ENCODE data around the gene NEMF.
"Not testable (repeated sequence)": the region's sequence is repeated elsewhere in the genome, so short reads cannot be mapped to it uniquely, and the experiment has no call there.

The NEMF gene

GRCh38 chr14:49761839-49762551, 90.6 kb downstream of the NEMF start:
- Histone ChIP-seq H3K27ac (ENCODE audit: low read depth, low read length) (no peak overlapping the region), H3K4ac (ENCODE audit: low read depth, low read length) (no peak overlapping the region), H3K4me3 (ENCODE audit: low read depth, low read length) (no peak overlapping the region), H3K23ac (ENCODE audit: low read length) (no peak overlapping the region), H3K36me3 (ENCODE audit: control insufficient read depth in 1 of 2, insufficient read depth in 2 of 2, low read length in 2 of 2) (no peaks in the 10 kb centered on the region), H3K18ac (ENCODE audit: low read length) (no peak overlapping the region), H3K27me3 (ENCODE audit: insufficient read depth, low read length) (no peaks in the 10 kb centered on the region), H3K4me2 (ENCODE audit: low read length) (no peak overlapping the region), H2AFZ (ENCODE audit: insufficient read depth, low read length, poor library complexity) (no peak overlapping the region), H4K91ac (ENCODE audit: low read depth, low read length) (no peak overlapping the region), H4K12ac (ENCODE audit: low read depth, low read length) (no peak overlapping the region), H3K4me1 (ENCODE audit: control insufficient read depth in 1 of 2, insufficient read depth in 2 of 2, low read length in 2 of 2) (no peaks in the 10 kb centered on the region), H4K8ac (ENCODE audit: low read depth, low read length) (no peak overlapping the region), H2AK5ac (ENCODE audit: low read length) (no peak overlapping the region), H3K9ac (ENCODE audit: low read length) (no peak overlapping the region), H2BK5ac (ENCODE audit: low read depth, low read length, poor library complexity) (no peak overlapping the region), H3K14ac (ENCODE audit: low read length) (no peak overlapping the region), H3K9me3 (ENCODE audit: insufficient read depth, low read depth, low read length) (no peaks in the 10 kb centered on the region), H2BK120ac (ENCODE audit: insufficient read depth, low read length, poor library complexity) (no peak overlapping the region), H2BK12ac (ENCODE audit: low read length) (no peak overlapping the region), H3K79me2 (ENCODE audit: control insufficient read depth, insufficient read depth, low read length, poor library complexity) (no peaks in the 10 kb centered on the region), H3K79me1 (ENCODE audit: low read length) (no peaks in the 10 kb centered on the region)
- DNase-seq, result peak in 1 of 2 donors; percentile 51
- WGBS (ENCODE audit: extremely low coverage, insufficient coverage, insufficient read length), result no CpG with 5 or more reads among the region's 6 CpGs

GRCh38 chr14:49755378-49755777, 97.2 kb downstream of the NEMF start:
- DNase-seq, result no peak
- H3K79me2 ChIP-seq (ENCODE audit: control insufficient read depth, insufficient read depth, low read length, poor library complexity), result no peaks in the 10 kb centered on the region
- H2AFZ ChIP-seq (ENCODE audit: insufficient read depth, low read length, poor library complexity), result no peak overlapping the region
- no CpG with 5 or more reads among the region's 3 CpGs for WGBS (ENCODE audit: extremely low coverage, insufficient coverage, insufficient read length)
- no peak overlapping the region for H4K12ac ChIP-seq (ENCODE audit: low read depth, low read length)
- H3K9me3 ChIP-seq (ENCODE audit: insufficient read depth, low read depth, low read length), result no peaks in the 10 kb centered on the region
- H3K14ac ChIP-seq (ENCODE audit: low read length), result no peak overlapping the region
- H3K79me1 ChIP-seq (ENCODE audit: low read length), result no peaks in the 10 kb centered on the region
- H2BK120ac ChIP-seq (ENCODE audit: insufficient read depth, low read length, poor library complexity), result no peak overlapping the region
- no peak overlapping the region for H4K8ac ChIP-seq (ENCODE audit: low read depth, low read length)
- H3K18ac ChIP-seq (ENCODE audit: low read length), result no peak overlapping the region
- no peak overlapping the region for H3K9ac ChIP-seq (ENCODE audit: low read length)
- H3K27ac ChIP-seq (ENCODE audit: low read depth, low read length), result no peak overlapping the region
- H4K91ac ChIP-seq (ENCODE audit: low read depth, low read length), result no peak overlapping the region
- no peaks in the 10 kb centered on the region for H3K36me3 ChIP-seq (ENCODE audit: control insufficient read depth in 1 of 2, insufficient read depth in 2 of 2, low read length in 2 of 2)
- no peaks in the 10 kb centered on the region for H3K4me1 ChIP-seq (ENCODE audit: control insufficient read depth in 1 of 2, insufficient read depth in 2 of 2, low read length in 2 of 2)
- H3K4me3 ChIP-seq (ENCODE audit: low read depth, low read length), result no peak overlapping the region
- H3K4me2 ChIP-seq (ENCODE audit: low read length), result no peak overlapping the region
- no peak overlapping the region for H3K4ac ChIP-seq (ENCODE audit: low read depth, low read length)
- no peak overlapping the region for H2AK5ac ChIP-seq (ENCODE audit: low read length)
- no peak overlapping the region for H3K23ac ChIP-seq (ENCODE audit: low read length)
- no peaks in the 10 kb centered on the region for H3K27me3 ChIP-seq (ENCODE audit: insufficient read depth, low read length)
- H2BK12ac ChIP-seq (ENCODE audit: low read length), result no peak overlapping the region
- no peak overlapping the region for H2BK5ac ChIP-seq (ENCODE audit: low read depth, low read length, poor library complexity)

GRCh38 chr14:49754570-49755097, 98.0 kb downstream of the NEMF start:
- no CpG with 5 or more reads among the region's 5 CpGs for WGBS (ENCODE audit: extremely low coverage, insufficient coverage, insufficient read length)
- no peak overlapping the region for H2BK5ac ChIP-seq (ENCODE audit: low read depth, low read length, poor library complexity)
- no peak for DNase-seq

GRCh38 chr14:49746476-49746875, 106.1 kb downstream of the NEMF start:
- not testable (repeated sequence) for H2BK120ac ChIP-seq (ENCODE audit: insufficient read depth, low read length, poor library complexity); H4K91ac ChIP-seq (ENCODE audit: low read depth, low read length); H3K14ac ChIP-seq (ENCODE audit: low read length); H3K27ac ChIP-seq (ENCODE audit: low read depth, low read length); H4K8ac ChIP-seq (ENCODE audit: low read depth, low read length); H2BK12ac ChIP-seq (ENCODE audit: low read length); H3K4me1 ChIP-seq (ENCODE audit: control insufficient read depth in 1 of 2, insufficient read depth in 2 of 2, low read length in 2 of 2); H3K79me1 ChIP-seq (ENCODE audit: low read length); H3K4ac ChIP-seq (ENCODE audit: low read depth, low read length); H3K36me3 ChIP-seq (ENCODE audit: control insufficient read depth in 1 of 2, insufficient read depth in 2 of 2, low read length in 2 of 2); H2BK5ac ChIP-seq (ENCODE audit: low read depth, low read length, poor library complexity); H3K18ac ChIP-seq (ENCODE audit: low read length); H3K4me2 ChIP-seq (ENCODE audit: low read length); H3K23ac ChIP-seq (ENCODE audit: low read length); H3K9ac ChIP-seq (ENCODE audit: low read length); H2AK5ac ChIP-seq (ENCODE audit: low read length); H3K9me3 ChIP-seq (ENCODE audit: insufficient read depth, low read depth, low read length); H2AFZ ChIP-seq (ENCODE audit: insufficient read depth, low read length, poor library complexity); DNase-seq; H3K27me3 ChIP-seq (ENCODE audit: insufficient read depth, low read length); H3K79me2 ChIP-seq (ENCODE audit: control insufficient read depth, insufficient read depth, low read length, poor library complexity); H3K4me3 ChIP-seq (ENCODE audit: low read depth, low read length); H4K12ac ChIP-seq (ENCODE audit: low read depth, low read length)

More at GRCh38 chr14:49754570-49755097, 98.0 kb downstream of the NEMF start:
- no peaks in the 10 kb centered on the region for H3K79me2 ChIP-seq (ENCODE audit: control insufficient read depth, insufficient read depth, low read length, poor library complexity)
- H3K36me3 ChIP-seq (ENCODE audit: control insufficient read depth in 1 of 2, insufficient read depth in 2 of 2, low read length in 2 of 2), result no peaks in the 10 kb centered on the region
- H4K8ac ChIP-seq (ENCODE audit: low read depth, low read length), result no peak overlapping the region
- no peak overlapping the region for H3K18ac ChIP-seq (ENCODE audit: low read length)
- no peaks in the 10 kb centered on the region for H3K27me3 ChIP-seq (ENCODE audit: insufficient read depth, low read length)
- no peak overlapping the region for H3K4ac ChIP-seq (ENCODE audit: low read depth, low read length)
- no peak overlapping the region for H2BK12ac ChIP-seq (ENCODE audit: low read length)
- no peak overlapping the region for H4K12ac ChIP-seq (ENCODE audit: low read depth, low read length)
- H4K91ac ChIP-seq (ENCODE audit: low read depth, low read length), result no peak overlapping the region
- no peak overlapping the region for H2BK120ac ChIP-seq (ENCODE audit: insufficient read depth, low read length, poor library complexity)
- H3K4me1 ChIP-seq (ENCODE audit: control insufficient read depth in 1 of 2, insufficient read depth in 2 of 2, low read length in 2 of 2), result no peaks in the 10 kb centered on the region
- H3K79me1 ChIP-seq (ENCODE audit: low read length), result no peaks in the 10 kb centered on the region
- no peak overlapping the region for H3K4me3 ChIP-seq (ENCODE audit: low read depth, low read length)
- H2AK5ac ChIP-seq (ENCODE audit: low read length), result no peak overlapping the region
- no peak overlapping the region for H3K27ac ChIP-seq (ENCODE audit: low read depth, low read length)
- no peaks in the 10 kb centered on the region for H3K9me3 ChIP-seq (ENCODE audit: insufficient read depth, low read depth, low read length)
- no peak overlapping the region for H3K4me2 ChIP-seq (ENCODE audit: low read length)
- H2AFZ ChIP-seq (ENCODE audit: insufficient read depth, low read length, poor library complexity), result no peak overlapping the region
- H3K9ac ChIP-seq (ENCODE audit: low read length), result no peak overlapping the region
- no peak overlapping the region for H3K14ac ChIP-seq (ENCODE audit: low read length)
- no peak overlapping the region for H3K23ac ChIP-seq (ENCODE audit: low read length)
